ENCODE measurements around the gene MAP2K5. TPM values are rescaled to one million over a fixed set of nuclear protein-coding genes. Genes with fewer than 3 reads are reported as not detected.

MAP2K5 gene
- polyA plus RNA-seq, 1 donor: 16.7 TPM

DNA sequence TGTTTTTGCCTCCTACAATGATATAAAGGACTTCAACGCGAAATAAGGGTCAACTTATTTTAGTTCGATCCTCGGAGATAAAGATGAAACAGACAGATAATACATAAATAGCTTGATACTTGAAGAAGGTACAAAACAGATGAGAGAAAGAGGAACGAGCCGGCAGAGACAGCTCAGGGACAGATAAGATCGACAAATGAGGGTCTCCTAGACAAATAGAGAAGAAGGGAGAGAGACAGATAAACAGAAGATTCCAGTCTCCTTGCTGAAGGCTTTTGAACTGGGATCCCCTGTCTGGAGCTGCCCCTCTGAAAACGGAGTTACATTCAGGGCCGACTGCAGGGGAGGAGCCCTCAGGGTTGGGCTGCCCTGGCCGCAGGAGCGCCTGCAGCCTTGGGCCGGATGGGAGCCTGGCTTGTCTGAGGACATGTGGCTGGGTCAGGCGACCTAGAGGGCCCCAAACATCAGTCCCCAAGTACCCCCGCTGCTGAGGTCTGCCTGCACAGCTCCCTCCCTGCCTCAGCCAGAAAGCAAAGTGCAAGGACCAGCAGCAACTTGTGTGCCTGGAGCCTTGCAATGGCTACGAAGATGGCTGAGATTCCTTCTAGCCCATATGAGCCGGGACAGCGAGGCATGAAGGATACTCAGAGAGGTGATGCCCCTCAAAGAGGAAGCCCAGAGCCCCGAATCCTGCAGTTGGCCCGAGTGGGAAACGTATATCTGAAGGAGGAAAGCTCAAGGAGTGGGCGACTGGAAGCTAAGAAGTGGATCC lies 281.9 kb downstream of the MAP2K5 start:
- no peak for DNase-seq (ENCODE audit: low read depth)

- no peak for DNase-seq (ENCODE audit: low read depth)
These were observed 282.7 kb downstream of the MAP2K5 start, which contains the start of gene SKOR1 for GRCh38 chr15:67824976-67825880. Gene SKOR1, plus strand, starts transcription at chr15:67825509. Its CDS starts 94 bp downstream, at chr15:67825603.

- no peak for DNase-seq (ENCODE audit: low read depth)
These were observed 283.6 kb downstream of the MAP2K5 start for GRCh38 chr15:67825881-67826716.

- DNase-seq (ENCODE audit: low read depth): no peak
These were observed 284.4 kb downstream of the MAP2K5 start for GRCh38 chr15:67826717-67827561.

DNA sequence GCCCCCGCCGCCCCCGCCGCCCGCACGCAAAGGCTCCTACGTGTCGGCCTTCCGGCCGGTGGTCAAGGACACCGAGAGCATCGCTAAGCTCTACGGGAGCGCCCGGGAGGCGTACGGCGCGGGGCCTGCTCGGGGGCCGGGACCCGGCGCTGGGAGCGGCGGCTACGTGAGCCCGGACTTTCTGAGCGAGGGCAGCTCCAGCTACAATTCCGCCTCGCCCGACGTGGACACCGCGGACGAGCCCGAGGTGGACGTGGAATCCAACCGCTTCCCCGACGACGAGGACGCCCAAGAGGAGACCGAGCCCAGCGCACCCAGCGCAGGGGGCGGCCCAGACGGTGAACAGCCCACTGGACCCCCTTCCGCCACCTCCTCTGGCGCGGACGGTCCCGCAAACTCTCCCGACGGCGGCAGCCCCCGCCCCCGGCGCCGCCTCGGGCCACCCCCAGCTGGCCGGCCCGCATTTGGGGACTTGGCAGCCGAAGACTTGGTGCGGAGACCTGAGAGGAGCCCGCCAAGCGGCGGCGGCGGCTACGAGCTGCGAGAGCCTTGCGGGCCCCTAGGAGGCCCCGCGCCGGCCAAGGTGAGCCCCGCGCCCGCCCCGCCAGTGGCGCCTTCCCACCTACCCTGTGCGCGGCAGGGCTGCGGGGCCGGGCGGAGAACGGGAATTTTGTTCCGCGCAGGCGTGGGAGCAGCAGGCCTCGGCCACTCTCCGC lies 285.2 kb downstream of the MAP2K5 start:
- DNase-seq (ENCODE audit: low read depth): no peak

GRCh38 chr15:67828278-67828968 lies 285.9 kb downstream of the MAP2K5 start:
- no peak for DNase-seq (ENCODE audit: low read depth)

DNA sequence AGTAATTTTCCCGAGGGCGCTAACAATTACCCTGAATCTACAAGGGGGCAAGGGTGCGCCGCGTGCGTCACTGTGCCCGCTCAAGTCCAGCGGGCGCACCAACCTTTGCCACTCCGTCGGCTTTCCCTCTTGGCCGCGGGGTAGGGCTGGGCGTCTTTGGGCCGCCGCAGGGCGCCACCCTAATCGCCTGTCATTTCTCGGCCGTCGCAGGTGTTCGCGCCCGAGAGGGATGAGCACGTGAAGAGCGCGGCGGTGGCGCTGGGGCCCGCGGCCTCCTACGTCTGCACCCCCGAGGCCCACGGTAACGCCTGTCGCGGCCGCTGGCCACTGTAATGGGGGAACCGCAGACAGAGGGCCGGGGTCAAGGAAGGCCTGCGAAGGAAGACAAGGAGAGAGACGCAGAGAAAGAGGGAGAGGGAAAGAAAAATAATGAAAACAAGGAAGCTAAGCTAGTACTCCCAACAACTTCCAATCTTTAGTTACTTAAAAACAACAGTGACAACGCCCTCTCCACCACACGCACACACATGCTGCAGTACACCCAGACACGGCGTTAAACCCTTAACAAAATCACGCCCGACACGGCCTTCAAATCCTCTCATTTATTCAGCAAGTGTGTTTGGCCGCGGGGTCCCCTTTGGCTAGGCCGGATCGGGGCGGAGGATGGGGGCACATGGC lies 286.6 kb downstream of the MAP2K5 start:
- DNase-seq (ENCODE audit: low read depth): no peak

GRCh38 chr15:67829647-67830504 lies 287.4 kb downstream of the MAP2K5 start:
- DNase-seq (ENCODE audit: low read depth): no peak

- DNase-seq (ENCODE audit: low read depth): no peak
These were observed 288.9 kb downstream of the MAP2K5 start for GRCh38 chr15:67831363-67831762.

- no peak for DNase-seq (ENCODE audit: low read depth)
These were observed 289.6 kb downstream of the MAP2K5 start for GRCh38 chr15:67832031-67832551.

- no peak for DNase-seq (ENCODE audit: low read depth)
These were observed 290.6 kb downstream of the MAP2K5 start for GRCh38 chr15:67832897-67833709.

DNA sequence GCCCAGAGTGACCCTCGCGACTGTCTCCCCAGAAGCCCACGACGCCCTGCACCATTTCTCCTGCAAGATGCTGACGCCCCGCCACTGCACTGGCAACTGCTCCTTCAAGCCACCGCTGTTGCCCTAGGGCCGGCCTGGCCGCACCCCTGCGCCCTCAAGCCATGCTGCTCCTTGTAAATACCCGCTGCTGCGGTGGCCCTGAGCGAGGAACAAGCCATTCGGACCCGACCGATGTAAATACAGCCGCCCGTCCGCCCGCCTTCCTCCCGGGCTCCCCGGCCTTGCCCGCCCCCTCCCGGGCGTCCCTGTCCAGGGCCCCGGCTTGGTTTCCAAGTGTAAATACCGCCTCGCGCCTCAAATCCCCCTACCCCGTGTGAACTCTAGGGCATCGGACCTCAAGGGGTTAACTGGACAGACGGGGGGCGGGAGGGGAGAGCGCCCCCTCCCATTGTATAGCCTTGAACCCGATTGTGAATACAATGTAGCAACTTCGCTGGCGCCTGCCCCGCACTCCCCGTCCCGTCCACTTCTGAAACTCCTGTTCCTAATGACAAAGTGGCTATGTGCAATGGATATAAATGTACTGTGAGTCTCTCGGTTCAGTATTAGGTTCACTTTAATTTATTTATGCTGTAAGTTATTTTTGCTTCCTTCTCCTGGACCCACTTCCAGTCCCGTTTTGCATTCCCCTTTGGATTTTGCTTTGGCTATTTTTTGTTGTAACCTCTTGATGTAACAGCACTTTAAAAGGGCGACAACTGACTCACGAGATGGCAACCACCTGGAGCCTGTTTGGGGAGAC lies 291.4 kb downstream of the MAP2K5 start:
- DNase-seq (ENCODE audit: low read depth): no peak

GRCh38 chr15:67834581-67835296 lies 292.2 kb downstream of the MAP2K5 start:
- no peak for DNase-seq (ENCODE audit: low read depth)

DNA sequence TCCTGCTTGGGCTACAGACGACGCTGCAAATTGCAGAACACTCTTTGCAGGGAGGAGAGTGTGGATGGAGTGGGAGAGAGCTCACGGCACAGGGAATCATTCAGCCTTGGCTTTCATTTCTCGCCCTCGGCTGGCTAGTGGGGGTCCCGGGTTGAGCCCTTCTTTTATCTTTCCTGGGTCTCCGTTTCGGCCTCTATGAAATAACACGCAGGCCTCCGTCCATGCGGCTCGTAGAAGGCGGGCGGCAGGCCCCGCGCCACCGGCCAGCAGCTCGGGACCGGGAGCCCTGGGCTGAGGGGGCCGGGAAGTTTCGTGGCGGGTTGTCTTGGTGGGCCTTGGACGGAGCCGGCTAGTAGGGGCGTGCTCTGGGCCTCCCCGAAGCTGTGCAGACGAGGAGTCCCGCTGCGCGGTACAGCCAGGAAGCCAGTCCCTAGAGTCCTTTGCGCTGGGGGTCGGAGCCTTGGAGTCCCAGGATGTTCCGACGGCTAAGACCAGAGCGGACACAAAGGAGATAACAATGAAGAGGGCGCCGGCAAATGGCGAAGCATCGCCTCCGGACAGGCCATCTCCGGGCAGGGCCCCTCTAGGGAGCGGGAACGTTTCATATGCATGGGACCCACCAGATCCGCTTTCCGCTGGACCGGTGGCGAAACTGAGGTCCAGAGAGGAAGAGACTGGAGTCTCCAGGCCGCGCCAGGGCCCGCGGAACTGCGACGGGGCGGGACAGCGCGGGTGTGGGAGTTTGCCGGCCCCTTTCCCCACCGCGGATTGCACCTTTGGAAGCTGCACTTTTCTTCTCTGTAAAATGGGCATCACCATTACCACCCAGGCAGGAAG lies 293.0 kb downstream of the MAP2K5 start:
- no peak for DNase-seq (ENCODE audit: low read depth)

- DNase-seq (ENCODE audit: low read depth): no peak
These were observed 293.6 kb downstream of the MAP2K5 start for GRCh38 chr15:67836134-67836455.

All from forelimb muscle (tissue), 1 donor.